Measurements from ENCODE around the gene BHLHA9.

- no peak for TF ChIP-seq POLR2A (IDR thresholded peaks at IDR 0.05; ENCODE audit: low read depth, low read length)
- TF ChIP-seq TAF1 (IDR thresholded peaks at IDR 0.05; ENCODE audit: borderline replicate concordance, low read depth, low read length) = no peak
- no peak for TF ChIP-seq POLR2AphosphoS5 (IDR thresholded peaks at IDR 0.05; ENCODE audit: low read depth, low read length)
These were observed 28.4 kb downstream of the BHLHA9 start for GRCh38 chr17:1298606-1299005.

All from GM12892 (cell line).